Stomach (tissue), 4 donors: ENCODE data around the gene AGBL4.

Source experiments
- CTCF ChIP-seq, 7 experiments: fragments of 450-650 bp in 4 of 7; fragments of 200-600 bp in 3 of 7; sonication (generic) in 3 of 7; IDR thresholded peaks; one replicate each; pipeline ENCODE4 v1.5.1; 2016 to 2019; ENCODE audit warnings: antibody characterized with exemption in 7 of 7, control low read depth in 2 of 7, mild to moderate bottlenecking in 1 of 7
- POLR2A ChIP-seq, 4 donors: fragments of 450-650 bp; IDR thresholded peaks; one replicate each; pipeline ENCODE4 v1.6.1; 2016; ENCODE audit warnings: antibody characterized with exemption in 4 of 4, control low read depth in 2 of 4, mild to moderate bottlenecking in 1 of 4, moderate library complexity in 1 of 4
- POLR2AphosphoS5 ChIP-seq, 3 donors: sonication (generic); formaldehyde crosslinking; IDR thresholded peaks; one replicate each; pipeline ENCODE4 v1.6.1; 2016; ENCODE audit warnings: antibody characterized with exemption in 3 of 3

- TF ChIP-seq CTCF (IDR thresholded peaks at IDR 0.05) (no peak), POLR2A (IDR thresholded peaks at IDR 0.05) (no peak), POLR2AphosphoS5 (IDR thresholded peaks at IDR 0.05) (no peak)
Observed at GRCh38 chr1:49051647-49052046, 972.1 kb downstream of the AGBL4 start.
